ENCODE results near the gene C20orf202. TPM values are rescaled to one million over a fixed set of nuclear protein-coding genes. Genes with fewer than 3 reads are reported as not detected.
"Not testable (repeated sequence)": the region's sequence is repeated elsewhere in the genome, so short reads cannot be mapped to it uniquely, and the experiment has no call there.

C20orf202 gene
- total RNA-seq, 4 donors from 2014 or later: 0.17 to 0.52 TPM; not detected in 2

DNA sequence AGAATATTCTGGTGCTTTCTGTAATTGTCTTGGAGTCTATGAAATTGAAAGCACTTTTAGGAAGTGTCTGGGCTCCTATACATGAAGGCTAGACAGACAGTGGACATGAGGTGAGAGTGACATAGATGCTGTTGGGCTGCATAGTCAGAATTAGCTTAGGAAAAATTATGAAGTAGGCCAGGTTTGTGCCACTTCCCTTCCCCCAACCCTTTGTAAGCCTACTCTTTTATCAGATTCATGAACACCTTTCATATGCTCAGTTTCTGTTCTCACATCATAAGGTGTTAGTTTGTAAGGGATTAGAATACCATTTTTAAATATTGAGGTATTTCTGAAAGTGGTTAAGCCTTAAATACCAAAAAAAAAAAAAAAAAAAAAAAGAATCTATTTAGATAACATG, 44.4 kb downstream of the C20orf202 start:
- TF ChIP-seq, protein P1, sequence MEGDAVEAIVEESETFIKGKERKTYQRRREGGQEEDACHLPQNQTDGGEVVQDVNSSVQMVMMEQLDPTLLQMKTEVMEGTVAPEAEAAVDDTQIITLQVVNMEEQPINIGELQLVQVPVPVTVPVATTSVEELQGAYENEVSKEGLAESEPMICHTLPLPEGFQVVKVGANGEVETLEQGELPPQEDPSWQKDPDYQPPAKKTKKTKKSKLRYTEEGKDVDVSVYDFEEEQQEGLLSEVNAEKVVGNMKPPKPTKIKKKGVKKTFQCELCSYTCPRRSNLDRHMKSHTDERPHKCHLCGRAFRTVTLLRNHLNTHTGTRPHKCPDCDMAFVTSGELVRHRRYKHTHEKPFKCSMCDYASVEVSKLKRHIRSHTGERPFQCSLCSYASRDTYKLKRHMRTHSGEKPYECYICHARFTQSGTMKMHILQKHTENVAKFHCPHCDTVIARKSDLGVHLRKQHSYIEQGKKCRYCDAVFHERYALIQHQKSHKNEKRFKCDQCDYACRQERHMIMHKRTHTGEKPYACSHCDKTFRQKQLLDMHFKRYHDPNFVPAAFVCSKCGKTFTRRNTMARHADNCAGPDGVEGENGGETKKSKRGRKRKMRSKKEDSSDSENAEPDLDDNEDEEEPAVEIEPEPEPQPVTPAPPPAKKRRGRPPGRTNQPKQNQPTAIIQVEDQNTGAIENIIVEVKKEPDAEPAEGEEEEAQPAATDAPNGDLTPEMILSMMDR (IDR thresholded peaks at IDR 0.05): no peak
- TF ChIP-seq EP300 (IDR thresholded peaks at IDR 0.05) (no peak), POLR2A (IDR thresholded peaks at IDR 0.05; ENCODE audit: low read depth) (no peak), POLR2AphosphoS5 (IDR thresholded peaks at IDR 0.05) (no peak)
- intact Hi-C loops (cut with DNase I): no loop called here
- DNase-seq (ENCODE audit: extremely low spot score): no peak

GRCh38 chr20:1250282-1250681, 47.0 kb downstream of the C20orf202 start:
- H3K27me3 ChIP-seq; H3K4me3 ChIP-seq; H3K36me3 ChIP-seq; DNase-seq (ENCODE audit: extremely low spot score); H3K4me1 ChIP-seq; H3K27ac ChIP-seq (replicated peaks in 1 of 4); intact Hi-C loops (cut with DNase I); H3K9me3 ChIP-seq: not testable (repeated sequence)
- WGBS: 91% methylated on average over 2 of the region's 2 CpGs

More for the DNA sequence above, 44.4 kb downstream of the C20orf202 start:
- Histone ChIP-seq H3K36me3 (no peaks in the 10 kb centered on the region), H3K4me1 (no peaks in the 10 kb centered on the region), H3K27me3 (no peaks in the 10 kb centered on the region), H3K27ac (replicated peaks in 1 of 4) (no peak overlapping the region), H3K4me3 (no peak overlapping the region), H3K9me3 (no peaks in the 10 kb centered on the region)

DNA sequence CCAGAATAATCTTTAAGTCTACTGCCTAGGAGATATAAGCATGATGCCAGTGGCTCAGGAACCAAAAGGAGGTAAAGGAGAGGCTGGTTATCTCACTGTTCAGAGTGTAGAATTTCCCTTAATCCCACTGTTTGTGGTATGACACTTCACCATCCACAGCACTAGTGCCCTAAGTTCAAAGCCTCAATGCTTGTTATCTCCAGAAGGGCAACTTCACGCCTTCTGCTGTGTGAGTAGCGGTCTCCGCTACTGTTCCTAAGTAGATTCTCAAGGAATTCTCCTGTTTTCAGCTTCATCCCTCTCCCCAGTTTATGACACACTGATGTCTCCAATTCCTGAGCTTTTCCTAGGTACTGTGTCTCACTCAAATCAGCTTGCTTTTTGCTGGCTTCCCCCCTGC, 49.2 kb downstream of the C20orf202 start:
- Histone ChIP-seq H3K4me3 (no peak overlapping the region), H3K4me1 (no peaks in the 10 kb centered on the region), H3K36me3 (no peaks in the 10 kb centered on the region), H3K27me3 (peaks cover 0 to 8% (median 0%) of the 10 kb centered on the region in 4 donors), H3K27ac (replicated peaks in 1 of 4) (no peak overlapping the region), H3K9me3 (peaks cover 0 to 4% (median 0%) of the 10 kb centered on the region in 4 donors)
- intact Hi-C loops (cut with DNase I): no loop called here
- no peak for DNase-seq (ENCODE audit: extremely low spot score)
- 59% methylated on average over 3 of the region's 3 CpGs for WGBS
- no peak for TF ChIP-seq EP300 (IDR thresholded peaks at IDR 0.05)
- no peak for TF ChIP-seq POLR2A (IDR thresholded peaks at IDR 0.05; ENCODE audit: low read depth)
- TF ChIP-seq, protein P1 (IDR thresholded peaks at IDR 0.05): no peak
- no peak for TF ChIP-seq POLR2AphosphoS5 (IDR thresholded peaks at IDR 0.05)

GRCh38 chr20:1254254-1254653, 51.0 kb downstream of the C20orf202 start:
- 59% methylated on average over 2 of the region's 2 CpGs for WGBS
- Histone ChIP-seq H3K4me1 (no peaks in the 10 kb centered on the region), H3K4me3 (no peak overlapping the region), H3K36me3 (no peaks in the 10 kb centered on the region), H3K27ac (replicated peaks in 1 of 4) (no peak overlapping the region), H3K9me3 (peaks cover 0 to 4% (median 0%) of the 10 kb centered on the region in 4 donors), H3K27me3 (peaks cover 0 to 8% (median 0%) of the 10 kb centered on the region in 4 donors)
- DNase-seq (ENCODE audit: extremely low spot score): no peak
- intact Hi-C loops (cut with DNase I): no loop called here
- TF ChIP-seq, protein P1 (IDR thresholded peaks at IDR 0.05): no peak
- no peak for TF ChIP-seq EP300 (IDR thresholded peaks at IDR 0.05)
- no peak for TF ChIP-seq POLR2AphosphoS5 (IDR thresholded peaks at IDR 0.05)
- no peak for TF ChIP-seq POLR2A (IDR thresholded peaks at IDR 0.05; ENCODE audit: low read depth)

DNA sequence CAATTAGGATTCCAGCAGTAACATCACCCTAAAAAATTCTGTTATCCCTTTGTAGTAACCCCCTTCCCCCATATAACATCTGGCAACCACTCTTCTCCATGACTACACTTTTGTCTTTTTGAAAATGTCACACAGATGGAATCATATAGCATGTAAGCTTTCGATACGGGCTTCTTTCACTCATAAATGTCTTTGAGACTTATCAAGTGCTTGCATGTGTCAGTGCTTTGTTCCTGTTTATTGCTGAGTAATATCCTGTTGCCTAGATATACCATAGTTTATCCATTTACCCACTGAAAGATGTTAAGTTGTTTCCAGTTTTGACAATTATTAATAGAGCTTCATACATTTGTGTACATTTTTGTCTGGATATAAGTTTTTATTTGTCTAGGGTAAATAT, 52.4 kb downstream of the C20orf202 start:
- no peaks in the 10 kb centered on the region for H3K36me3 ChIP-seq
- H3K27me3 ChIP-seq: peaks cover 0 to 8% (median 0%) of the 10 kb centered on the region in 4 donors
- H3K27ac ChIP-seq (replicated peaks in 1 of 4): no peak overlapping the region
- TF ChIP-seq POLR2A (IDR thresholded peaks at IDR 0.05; ENCODE audit: low read depth) (no peak), EP300 (IDR thresholded peaks at IDR 0.05) (no peak), POLR2AphosphoS5 (IDR thresholded peaks at IDR 0.05) (no peak)
- TF ChIP-seq, protein P1 (IDR thresholded peaks at IDR 0.05): no peak
- H3K4me3 ChIP-seq: no peak overlapping the region
- H3K4me1 ChIP-seq: no peaks in the 10 kb centered on the region
- H3K9me3 ChIP-seq: peaks cover 0 to 4% (median 0%) of the 10 kb centered on the region in 4 donors
- no peak for DNase-seq (ENCODE audit: extremely low spot score)
- intact Hi-C loops (cut with DNase I): no loop called here
- 88% methylated on average over 2 of the region's 2 CpGs for WGBS

Other genes with a start within 250 kb of the C20orf202 start
- 1 to 10 TPM in 1 of 4 donors, under 1 TPM in 3; 0.06 to 2.5 (median 0.52) TPM for gene RSPO4, start 201.1 kb upstream of the C20orf202 start, total RNA-seq
- gene PSMF1, start 84.9 kb upstream of the C20orf202 start, total RNA-seq: 10 to 100 TPM; 65.4 to 91.5 (median 73.4) TPM
- gene TMEM74B, start 18.5 kb upstream of the C20orf202 start, total RNA-seq: 1 to 10 TPM in 2 of 4 donors, under 1 TPM in 2; 0.71 to 2.1 (median 1.2) TPM
- not detected for gene RAD21L1, start 22.6 kb downstream of the C20orf202 start, total RNA-seq
- 10 to 100 TPM in 3 of 4 donors, 1 to 10 TPM in 1; 9.6 to 29.5 (median 17.3) TPM for gene SNPH, start 62.8 kb downstream of the C20orf202 start, total RNA-seq
- 1 to 10 TPM; 2.1 to 6.2 (median 4.1) TPM for gene SDCBP2, start 125.7 kb downstream of the C20orf202 start, total RNA-seq
- gene FKBP1A, start 189.6 kb downstream of the C20orf202 start, total RNA-seq: 10 to 100 TPM; 84.3 to 99.2 (median 89.8) TPM

All from esophagus muscularis mucosa (tissue), 4 donors.